GM19395 (cell line): Measurements from ENCODE around the gene DNAH2.
"Not testable (repeated sequence)": the region's sequence is repeated elsewhere in the genome, so short reads cannot be mapped to it uniquely, and the experiment has no call there.

Source experiments
- ATAC-seq: cut with Tn5 transposase; IDR thresholded peaks from one replicate; pipeline ENCODE4 v1.9.1; 2021; ENCODE audit warnings: mild to moderate bottlenecking, moderate library complexity; ENCODE audit not compliant: unreplicated experiment

DNAH2 gene

DNA sequence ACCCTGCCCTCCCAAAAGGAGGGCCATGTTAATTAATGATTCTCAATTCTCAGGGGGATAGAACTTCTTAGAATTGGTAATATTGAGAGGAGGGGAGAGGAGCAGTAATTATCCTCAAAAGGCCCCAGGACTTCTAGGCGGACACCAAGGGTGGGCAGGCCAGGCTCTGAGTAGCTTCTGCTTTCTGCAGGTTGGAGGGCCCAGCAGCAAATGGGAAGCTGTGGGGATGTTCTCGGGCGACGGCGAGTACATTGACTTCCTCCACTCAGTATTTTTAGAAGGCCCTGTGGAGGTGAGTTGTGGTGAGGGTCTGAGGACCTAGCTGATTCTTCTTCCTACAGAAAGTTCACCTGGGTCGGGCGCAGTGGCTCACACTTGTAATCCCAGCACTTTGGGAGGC, 57.5 kb downstream of the DNAH2 start:
- ATAC-seq: no peak

DNA sequence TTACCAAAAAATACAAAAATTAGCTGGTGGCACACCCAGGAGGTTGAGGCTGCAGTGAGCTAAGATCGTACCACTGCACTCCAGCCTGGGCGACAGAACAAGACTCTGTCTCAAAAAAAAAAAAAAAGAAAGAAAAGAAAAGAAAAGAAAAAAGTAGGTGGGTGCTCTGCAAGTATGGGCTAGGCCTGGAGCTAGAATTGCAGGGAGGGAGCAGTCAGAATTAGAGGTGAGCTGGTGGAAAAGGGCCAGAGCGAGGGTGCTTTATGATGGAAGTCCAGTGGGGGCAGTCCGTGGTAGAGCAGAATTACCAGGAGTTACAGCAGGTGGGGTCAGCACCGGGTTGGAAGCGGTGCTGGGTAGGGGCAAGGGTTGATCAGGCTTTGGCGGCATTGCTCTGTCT, 59.5 kb downstream of the DNAH2 start:
- no peak for ATAC-seq

DNA sequence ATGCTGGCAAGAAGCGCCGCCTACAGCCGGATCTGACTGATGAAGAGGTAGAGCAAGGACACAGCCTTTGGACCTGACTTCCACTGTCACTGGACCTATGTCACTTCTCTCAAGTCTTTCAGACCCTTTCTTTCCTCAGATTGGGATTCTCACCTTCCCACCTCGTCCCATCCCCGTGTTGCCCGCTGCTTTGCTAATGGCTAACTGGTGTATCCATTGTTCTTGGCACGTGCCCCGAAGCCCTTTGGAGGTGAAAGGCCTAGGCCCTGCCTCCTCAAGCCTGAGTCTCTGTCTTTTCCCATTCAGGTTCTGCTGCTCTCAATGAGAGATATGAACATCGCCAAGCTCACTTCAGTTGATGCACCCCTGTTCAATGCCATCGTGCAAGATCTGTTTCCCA, 63.2 kb downstream of the DNAH2 start:
- ATAC-seq: no peak

DNA sequence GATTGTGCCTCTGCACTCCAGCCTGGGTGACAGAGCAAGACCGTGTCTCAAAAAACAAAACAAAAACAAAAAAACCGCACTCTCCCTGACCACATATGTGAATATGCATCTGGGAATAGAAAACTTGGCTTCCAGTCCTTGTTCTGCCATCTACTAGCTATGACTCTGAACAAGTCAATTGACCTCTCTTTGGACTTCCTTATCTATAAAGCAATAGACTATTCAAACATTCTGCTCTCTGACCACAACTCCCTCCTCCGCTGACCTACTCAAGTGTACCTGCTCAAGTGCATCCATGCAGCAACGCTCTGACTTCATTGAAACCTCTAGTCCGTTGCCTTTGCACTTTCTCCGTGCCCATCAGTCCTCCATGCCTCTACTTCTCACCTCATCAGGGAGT, 63.9 kb downstream of the DNAH2 start:
- no peak for ATAC-seq

DNA sequence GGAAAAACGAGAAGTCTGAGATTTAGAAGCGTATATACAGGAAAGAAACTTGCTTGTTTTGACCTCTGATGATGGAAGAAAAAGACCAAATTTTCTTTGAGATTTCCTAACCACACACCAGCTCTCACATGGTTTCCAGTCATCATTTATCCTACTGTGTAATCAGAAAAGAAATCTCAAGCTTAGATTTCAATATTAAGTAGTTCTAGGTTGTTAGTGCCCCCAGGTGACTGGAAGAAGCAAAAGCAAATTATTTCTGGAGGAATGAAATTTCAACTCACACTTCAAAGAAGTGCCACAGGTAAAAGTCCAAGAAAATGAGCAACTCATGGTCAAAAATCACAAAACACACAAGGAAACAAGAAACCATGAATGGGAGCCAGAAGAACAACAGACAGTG, 64.7 kb downstream of the DNAH2 start:
- no peak for ATAC-seq

DNA sequence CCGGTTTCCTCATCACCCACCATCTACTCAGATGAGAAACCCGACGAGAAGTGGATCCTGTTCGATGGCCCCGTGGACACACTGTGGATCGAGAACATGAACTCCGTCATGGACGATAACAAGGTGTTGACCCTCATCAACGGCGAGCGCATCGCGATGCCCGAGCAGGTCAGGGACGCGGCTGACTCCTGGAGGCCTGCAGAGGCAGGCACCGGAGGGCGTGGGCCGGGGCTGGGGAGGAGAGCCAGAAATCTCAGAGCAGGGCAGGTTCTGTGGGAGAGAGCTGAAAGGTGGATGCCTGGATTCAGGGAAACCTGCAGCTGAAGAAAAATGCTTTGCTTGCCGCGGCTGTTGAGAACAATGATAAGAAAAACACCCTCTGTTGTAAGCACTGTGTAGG, 69.3 kb downstream of the DNAH2 start:
- ATAC-seq: no peak

DNA sequence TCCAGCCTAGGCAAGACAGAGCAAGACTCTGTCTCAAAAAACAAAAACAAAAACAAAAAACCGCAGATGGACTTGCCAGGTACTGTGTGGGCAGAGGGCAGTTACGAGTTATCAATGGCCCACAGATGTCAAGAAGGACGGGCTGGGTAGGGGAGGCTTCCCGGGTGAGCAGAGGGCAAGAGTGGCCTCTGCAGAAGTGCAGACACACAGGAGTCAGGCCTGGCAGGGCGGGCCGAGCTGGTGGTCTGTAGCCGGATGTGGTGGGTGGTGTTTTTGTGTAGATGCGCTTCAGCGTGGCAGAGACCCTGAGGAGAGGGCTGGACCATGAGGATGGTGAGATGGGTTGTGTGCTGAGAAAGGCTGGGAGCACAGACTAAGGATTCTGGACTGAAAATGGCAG, 71.6 kb downstream of the DNAH2 start:
- no peak for ATAC-seq

DNA sequence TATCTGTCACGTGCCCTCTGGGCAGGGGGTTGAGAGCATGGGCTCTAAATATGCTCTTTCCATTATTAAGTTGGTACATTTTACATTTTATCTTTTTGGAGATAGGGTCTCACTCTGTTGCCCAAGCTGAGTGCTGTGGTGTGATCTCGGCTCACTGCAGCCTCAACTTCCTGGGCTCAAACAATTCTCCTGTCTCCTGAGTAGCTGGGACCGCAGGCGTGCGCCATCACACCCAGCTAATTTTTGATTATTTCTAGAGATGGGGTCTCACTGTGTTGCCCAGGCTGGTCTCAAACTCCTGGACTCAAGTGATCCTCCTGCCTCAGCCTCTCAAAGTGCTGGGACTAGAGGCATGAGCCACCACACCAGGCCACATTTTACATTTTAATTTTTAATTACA, 72.6 kb downstream of the DNAH2 start:
- no peak for ATAC-seq

DNA sequence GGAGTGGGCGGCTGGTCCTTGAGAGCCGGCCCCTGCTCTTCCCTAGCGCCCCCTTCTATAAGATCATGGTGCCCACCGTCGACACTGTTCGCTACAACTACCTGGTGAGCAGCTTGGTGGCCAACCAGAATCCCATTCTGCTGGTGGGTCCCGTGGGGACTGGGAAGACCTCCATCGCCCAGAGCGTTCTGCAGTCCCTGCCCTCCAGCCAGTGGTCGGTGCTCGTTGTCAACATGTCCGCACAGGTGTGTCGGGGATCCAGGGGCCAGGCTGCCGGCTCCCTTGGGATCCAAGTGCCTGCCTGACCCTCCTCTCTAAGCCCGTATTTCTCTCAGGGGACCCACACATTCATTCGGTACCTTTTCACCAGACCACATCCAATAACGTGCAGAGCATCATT, 75.1 kb downstream of the DNAH2 start:
- ATAC-seq: no peak

DNA sequence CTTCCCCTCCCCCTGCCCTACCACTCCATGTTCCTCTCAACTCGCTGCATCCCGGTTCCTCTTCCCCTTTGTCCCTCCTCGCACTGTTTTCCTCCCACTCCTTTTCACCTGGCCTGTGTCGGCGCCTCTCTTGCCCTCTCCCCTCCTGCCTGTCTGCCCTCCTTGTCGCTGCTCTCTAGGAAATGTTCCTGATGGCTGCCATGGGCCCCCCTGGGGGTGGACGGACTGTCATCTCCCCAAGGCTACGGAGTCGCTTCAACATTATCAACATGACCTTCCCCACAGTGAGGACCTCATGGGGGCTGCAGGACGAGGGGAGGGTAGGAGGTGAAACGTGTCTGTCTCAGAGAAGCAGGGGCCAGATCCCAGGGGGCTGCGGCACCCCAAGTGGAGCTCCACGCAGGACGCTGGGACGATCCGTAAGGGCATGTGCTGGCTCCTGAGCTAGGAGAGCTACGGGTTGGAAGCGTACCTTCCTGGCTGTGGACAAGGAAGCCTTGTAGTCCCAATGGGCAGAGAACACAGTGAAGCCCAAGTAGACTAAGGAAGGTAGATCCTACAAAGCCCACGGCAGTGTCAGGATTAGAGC, 76.6 kb downstream of the DNAH2 start:
- no peak for ATAC-seq

DNA sequence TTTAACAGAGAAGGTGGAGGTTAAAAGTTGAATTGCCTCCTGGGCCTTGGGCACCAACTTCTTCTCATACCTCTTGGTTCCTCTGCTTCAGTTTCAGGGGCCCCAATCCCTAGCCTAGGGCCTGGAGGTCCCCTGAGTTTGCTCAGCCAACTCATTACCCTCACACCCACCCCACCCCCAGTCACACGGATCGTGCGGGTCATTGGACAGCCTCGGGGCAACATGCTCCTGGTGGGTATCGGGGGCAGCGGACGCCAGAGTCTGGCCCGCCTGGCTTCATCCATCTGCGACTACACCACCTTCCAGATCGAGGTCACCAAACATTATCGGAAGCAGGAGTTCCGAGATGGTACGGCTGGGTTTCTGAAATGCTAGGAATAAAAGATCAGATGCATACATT, 80.4 kb downstream of the DNAH2 start:
- ATAC-seq: no peak

DNA sequence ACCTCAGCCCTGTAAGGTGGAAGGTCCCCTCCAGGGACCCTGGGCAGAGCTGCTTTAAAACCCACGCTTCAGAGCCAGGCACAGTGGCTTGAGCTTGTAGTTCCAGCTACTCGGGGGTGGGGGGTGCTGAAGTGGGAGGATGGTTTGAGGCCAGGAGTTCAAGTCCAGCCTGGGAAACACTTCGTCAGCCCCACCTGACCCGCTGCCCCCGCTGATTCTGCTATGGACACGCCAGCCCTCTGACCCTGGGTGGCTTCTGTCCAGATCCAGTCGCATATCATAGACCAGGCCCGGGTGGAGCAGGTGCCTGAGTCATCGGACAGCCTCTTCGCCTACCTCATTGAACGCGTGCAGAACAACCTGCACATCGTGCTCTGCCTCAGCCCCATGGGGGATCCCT, 81.3 kb downstream of the DNAH2 start:
- no peak for ATAC-seq

DNA sequence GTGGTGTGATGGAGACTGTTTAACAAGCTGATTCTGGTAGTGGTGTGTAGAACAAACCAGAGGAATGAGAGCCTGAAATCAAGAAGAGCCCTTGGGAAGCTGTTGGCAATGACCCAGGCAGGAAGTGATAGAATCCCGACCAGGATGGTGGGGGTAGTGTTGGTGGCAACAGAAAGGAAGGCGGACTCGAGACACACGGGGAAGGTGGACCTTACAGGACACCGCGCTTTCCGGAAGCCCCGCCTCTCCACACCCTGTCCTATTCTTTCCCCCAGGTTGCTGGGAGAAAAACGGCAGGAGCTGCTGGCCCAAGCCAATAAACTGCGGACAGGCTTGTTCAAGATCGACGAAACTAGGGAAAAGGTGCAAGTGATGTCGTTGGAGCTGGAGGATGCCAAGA, 86.4 kb downstream of the DNAH2 start:
- no peak for ATAC-seq

DNA sequence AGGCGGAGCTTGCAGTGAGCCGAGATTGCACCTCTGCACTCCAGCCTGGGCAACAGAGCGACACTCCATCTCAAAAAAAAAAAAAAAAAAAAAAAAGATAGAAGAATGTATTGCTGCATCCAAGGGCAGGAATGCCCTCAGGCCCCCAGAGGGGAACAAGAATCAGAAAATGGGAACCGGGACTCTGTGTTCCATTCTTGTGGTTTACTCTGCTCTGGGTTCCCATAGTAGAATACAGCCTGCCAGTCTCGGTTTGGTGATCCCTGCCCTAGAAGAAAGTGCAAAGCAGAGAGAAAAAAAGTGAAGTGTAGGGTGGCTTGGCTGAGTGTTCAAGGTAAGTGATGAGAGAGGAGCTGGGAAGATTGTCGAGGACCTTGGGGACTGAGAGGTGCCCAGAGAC, 89.0 kb downstream of the DNAH2 start:
- no peak for ATAC-seq

DNA sequence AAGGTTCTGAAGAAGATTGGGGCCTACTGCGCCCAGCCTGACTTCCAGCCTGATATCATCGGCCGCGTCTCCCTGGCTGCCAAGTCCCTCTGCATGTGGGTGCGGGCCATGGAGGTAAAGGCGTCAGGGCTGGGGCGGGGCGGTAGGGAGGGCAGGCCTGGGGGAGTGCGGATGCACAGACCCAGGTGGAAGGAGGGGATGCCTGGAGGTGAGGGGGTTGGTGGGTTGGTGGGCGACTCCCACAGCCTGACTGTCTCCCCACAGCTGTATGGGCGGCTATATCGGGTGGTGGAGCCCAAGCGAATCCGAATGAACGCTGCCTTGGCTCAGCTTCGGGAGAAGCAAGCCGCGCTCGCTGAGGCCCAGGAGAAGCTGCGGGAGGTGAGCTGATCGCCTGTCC, 89.7 kb downstream of the DNAH2 start:
- ATAC-seq: no peak

DNA sequence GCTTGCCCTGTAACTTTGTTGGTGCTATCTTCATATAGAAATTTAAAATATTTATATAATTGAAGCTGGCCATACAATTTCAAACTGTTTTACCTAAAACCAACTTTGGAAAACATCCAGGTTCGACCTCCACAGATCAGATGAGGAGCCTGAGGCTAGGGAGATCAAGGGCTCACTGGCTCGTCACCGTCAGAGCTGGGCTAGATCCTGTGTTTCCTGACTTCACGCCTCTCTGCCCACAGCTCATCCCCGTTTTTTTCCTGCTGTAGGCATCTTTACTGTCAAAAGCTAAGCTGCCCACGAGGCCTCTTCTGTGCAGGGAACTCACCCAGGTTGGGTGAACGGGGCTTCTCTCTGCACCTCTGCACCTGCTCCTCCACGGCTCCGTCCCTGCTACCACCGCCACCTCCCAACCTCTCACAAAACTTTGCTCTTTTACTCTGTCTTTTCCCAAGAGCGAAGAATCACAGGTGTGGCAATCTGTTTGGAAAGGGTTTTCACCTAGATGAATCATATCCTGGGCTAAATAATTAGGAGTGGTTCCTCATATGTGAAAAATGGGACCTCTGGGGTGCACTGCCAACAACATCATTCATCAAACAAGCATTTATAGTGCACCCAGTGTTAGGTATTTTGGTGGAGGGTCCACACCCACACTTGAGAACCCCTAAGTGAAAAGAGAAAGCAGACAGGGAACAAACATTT, 91.7 kb downstream of the DNAH2 start:
- no peak for ATAC-seq

DNA sequence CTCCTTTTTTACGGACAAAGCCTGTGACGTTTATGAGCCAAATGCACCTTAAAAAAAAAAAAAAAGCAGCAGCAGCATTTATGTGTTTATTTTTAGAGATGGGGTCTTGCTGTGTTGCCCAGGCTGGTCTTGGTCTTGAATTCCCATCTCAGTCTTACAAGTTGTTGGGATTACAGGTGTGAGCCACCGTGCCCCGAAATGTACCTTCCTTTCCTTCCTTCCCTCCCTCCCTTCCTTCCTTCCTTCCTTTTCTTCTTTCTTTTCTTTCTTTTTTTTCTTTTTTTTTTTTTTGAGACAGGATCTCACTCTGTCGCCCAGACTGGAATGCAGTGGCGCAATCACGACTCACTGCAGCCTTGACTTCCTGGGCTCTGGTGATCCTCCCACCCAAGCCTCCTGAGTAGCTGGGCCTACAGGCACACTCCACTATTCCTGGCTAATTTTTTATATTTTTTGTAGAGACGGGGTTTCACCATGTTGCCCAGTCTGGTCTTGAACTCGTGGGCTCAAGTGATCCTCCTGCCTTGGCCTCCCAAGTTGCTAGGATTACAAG, 92.3 kb downstream of the DNAH2 start:
- ATAC-seq: not testable (repeated sequence)

DNA sequence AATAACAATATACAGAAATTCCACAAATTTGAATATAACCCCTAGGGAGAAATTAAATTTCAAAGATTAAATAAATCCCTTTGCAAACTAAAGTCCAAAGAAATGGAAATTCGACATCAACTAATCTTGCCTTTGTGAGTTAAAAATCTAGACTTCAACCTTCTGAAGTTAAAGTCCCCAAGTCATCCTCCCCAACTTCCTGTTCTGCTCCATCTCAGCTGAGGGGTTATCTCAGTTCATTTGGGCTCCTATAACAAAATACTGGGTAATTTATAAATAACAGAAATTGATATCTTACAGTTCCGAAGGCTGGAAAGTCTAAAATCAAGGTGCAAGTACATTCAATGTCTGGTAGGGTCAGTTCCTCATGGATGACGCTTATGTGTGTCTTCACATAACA, 93.7 kb downstream of the DNAH2 start:
- ATAC-seq: no peak

DNA sequence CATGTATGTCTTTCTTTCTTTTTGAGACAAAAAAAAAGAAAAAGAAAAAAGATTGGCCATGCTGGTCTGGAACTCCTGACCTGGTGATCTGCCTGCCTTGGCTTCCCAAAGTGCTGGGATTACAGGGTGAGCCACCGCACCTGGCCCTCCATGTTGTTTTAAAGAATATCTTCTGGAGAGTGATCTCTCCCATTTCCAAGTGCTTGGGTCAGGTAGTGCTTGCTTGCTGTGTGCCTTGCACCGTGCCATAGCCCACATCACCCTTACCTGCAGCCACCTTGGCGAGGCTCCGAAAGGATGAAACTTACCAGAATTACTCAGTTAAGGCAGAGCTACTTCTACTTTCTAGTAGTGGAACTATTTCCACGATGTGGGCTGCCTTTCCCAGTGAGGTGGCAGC, 97.4 kb downstream of the DNAH2 start:
- no peak for ATAC-seq

DNA sequence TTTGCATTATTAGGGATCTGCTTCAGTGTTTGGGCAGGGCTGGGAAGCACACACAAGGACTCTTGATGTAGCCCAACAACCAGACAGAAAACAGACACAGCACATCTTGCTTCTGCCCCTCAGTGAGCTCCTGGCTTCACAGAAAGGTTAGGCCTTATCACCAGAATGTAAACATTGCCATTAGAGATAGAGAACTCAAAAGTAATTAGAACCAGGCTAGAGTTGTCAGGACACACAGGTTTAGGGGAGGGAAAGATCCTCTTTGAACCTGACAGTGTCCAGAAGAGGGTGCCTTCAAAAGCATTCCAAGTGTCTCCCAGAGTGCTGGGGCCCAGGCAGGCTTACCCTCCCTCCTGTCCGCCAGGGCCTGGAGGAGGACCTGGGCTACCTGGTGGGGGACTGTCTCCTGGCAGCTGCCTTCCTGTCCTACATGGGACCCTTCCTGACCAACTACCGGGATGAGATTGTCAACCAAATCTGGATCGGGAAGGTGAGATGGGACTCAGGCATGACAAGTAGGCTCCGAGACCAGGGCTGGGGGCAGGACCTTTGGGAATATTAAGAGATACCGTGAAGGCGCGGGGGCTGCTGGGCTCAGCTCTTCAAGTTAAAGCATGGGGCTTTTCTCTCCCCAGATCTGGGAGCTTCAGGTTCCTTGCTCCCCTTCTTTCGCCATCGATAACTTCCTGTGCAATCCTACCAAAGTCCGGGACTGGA, 99.5 kb downstream of the DNAH2 start:
- ATAC-seq: no peak

DNA sequence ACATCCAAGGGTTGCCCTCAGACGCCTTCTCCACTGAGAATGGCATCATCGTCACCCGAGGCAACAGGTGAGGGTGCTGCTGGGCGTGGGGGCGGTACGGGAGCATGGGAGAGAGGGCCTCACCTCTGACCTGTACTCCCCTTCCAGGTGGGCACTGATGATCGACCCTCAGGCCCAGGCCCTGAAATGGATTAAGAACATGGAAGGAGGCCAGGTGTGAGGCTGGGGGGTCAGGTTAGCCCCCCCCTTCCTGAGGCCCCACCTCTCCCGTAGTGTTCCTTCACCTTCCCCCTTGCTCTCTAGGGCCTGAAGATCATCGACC, 100.1 kb downstream of the DNAH2 start:
- no peak for ATAC-seq

DNA sequence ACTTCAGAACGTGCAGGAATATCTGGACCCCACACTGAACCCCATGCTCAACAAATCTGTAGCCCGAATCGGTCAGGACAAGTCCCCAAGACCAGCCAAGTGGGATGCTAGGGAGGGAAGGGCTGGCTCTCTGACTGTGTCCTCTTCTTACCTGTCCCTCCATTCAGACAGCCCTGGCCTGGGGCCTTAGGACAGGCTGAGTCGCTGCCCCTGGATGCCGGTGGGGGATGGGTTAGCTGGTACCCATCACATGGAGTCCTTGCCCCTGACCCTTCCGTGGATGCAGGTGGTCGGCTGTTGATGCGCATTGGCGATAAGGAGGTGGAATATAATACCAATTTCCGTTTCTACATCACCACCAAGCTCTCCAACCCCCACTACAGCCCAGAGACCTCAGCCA, 100.5 kb downstream of the DNAH2 start:
- no peak for ATAC-seq
